ENCODE measurements around the gene ZFP92. TPM values are rescaled to one million over a fixed set of nuclear protein-coding genes. Genes with fewer than 3 reads are reported as not detected.

ZFP92 gene
- total RNA-seq, 1 donor from 2014 or later, result 0.06 TPM

- TF ChIP-seq, protein P1, sequence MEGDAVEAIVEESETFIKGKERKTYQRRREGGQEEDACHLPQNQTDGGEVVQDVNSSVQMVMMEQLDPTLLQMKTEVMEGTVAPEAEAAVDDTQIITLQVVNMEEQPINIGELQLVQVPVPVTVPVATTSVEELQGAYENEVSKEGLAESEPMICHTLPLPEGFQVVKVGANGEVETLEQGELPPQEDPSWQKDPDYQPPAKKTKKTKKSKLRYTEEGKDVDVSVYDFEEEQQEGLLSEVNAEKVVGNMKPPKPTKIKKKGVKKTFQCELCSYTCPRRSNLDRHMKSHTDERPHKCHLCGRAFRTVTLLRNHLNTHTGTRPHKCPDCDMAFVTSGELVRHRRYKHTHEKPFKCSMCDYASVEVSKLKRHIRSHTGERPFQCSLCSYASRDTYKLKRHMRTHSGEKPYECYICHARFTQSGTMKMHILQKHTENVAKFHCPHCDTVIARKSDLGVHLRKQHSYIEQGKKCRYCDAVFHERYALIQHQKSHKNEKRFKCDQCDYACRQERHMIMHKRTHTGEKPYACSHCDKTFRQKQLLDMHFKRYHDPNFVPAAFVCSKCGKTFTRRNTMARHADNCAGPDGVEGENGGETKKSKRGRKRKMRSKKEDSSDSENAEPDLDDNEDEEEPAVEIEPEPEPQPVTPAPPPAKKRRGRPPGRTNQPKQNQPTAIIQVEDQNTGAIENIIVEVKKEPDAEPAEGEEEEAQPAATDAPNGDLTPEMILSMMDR (conservative IDR thresholded peaks at IDR 0.05; ENCODE audit: low read depth, low read length), result no peak
- no peak overlapping the region for H3K4me3 ChIP-seq (ENCODE audit: low read depth, low read length)
- no peak for DNase-seq (ENCODE audit: low read depth)
Observed at GRCh38 chrX:153405426-153405825, 5.8 kb upstream of the ZFP92 start.

GRCh38 chrX:153406011-153406410 is 5.3 kb upstream of the ZFP92 start:
- TF ChIP-seq, protein P1 (conservative IDR thresholded peaks at IDR 0.05; ENCODE audit: low read depth, low read length), result no peak
- no peak overlapping the region for H3K4me3 ChIP-seq (ENCODE audit: low read depth, low read length)
- no peak for DNase-seq (ENCODE audit: low read depth)

DNA sequence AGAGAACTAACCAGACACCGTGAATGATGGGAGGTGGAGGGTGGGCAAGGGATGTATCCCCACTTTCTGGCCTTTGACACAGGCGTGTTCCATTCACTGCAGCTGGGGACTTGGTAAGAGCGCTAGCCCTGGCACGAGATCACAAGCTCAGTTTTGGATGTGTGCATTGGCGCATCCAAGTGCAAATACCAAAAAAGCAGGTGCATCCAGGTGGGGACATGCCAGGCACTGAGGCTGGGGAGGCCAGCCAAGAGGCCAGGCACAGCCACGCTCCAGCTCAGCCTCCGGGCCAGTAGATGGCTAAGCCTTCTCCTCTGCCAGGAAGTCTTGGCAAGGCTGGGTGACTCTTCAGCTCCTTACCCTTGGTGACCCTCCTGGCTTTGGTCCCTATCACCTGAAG is 4.4 kb upstream of the ZFP92 start:
- no peak for DNase-seq (ENCODE audit: low read depth)
- H3K4me3 ChIP-seq (ENCODE audit: low read depth, low read length), result no peak overlapping the region
- TF ChIP-seq, protein P1 (conservative IDR thresholded peaks at IDR 0.05; ENCODE audit: low read depth, low read length), result no peak

DNA sequence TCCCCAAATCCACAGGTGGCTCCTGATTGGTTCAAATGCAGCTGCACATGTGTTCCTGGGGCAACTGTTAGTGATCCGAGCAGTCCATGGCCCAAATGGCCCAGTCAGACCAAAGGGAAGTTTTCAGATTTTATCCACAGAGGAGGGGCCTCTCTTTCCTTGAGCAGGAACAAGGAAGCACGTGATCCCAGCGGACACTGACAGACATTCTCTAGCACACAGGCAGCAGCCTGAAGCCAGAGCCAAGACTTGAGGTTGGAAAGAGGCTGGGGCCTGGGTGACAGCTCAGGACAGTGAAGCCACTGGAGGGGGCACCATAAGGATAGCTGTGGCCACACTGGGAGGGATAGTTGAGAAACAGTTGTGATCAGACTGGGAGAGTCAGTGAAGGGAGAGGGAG is 3.5 kb upstream of the ZFP92 start:
- H3K4me3 ChIP-seq (ENCODE audit: low read depth, low read length), result no peak overlapping the region
- TF ChIP-seq, protein P1 (conservative IDR thresholded peaks at IDR 0.05; ENCODE audit: low read depth, low read length), result no peak
- no peak for DNase-seq (ENCODE audit: low read depth)

- TF ChIP-seq, protein P1 (conservative IDR thresholded peaks at IDR 0.05; ENCODE audit: low read depth, low read length), result no peak
- DNase-seq (ENCODE audit: low read depth), result no peak
- H3K4me3 ChIP-seq (ENCODE audit: low read depth, low read length), result no peak overlapping the region
Observed at GRCh38 chrX:153408221-153408721, 3.0 kb upstream of the ZFP92 start.

DNA sequence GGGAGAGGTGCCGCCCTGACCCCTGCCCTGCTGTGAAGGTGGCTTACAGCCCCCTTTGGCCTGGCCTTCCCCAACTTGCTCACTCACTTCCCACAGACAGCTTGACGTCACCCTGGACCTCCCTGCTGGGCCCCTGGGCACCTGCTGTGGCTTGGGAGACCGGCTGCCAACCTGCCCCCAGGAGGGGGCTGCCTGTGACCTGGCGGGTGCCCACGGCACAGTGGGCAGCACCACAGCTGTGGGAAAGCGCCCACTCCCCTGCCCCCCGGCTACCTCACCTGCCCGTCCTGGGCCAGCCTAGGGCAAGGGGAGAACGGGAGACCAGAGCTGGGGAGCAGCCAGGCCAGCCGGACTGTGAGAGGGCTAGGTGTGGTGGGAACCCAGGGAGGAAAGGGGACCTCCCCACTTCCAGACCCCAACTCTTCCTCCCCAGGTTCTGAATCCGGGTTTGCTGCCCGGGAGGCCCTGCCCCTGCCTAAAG is 2.4 kb upstream of the ZFP92 start:
- TF ChIP-seq, protein P1 (conservative IDR thresholded peaks at IDR 0.05; ENCODE audit: low read depth, low read length), result no peak
- DNase-seq (ENCODE audit: low read depth), result no peak
- H3K4me3 ChIP-seq (ENCODE audit: low read depth, low read length), result no peak overlapping the region

GRCh38 chrX:153409414-153410101 is 1.7 kb upstream of the ZFP92 start:
- no peak for DNase-seq (ENCODE audit: low read depth)
- no peak overlapping the region for H3K4me3 ChIP-seq (ENCODE audit: low read depth, low read length)
- TF ChIP-seq, protein P1 (conservative IDR thresholded peaks at IDR 0.05; ENCODE audit: low read depth, low read length), result no peak

Measured in epithelial cell of proximal tubule (primary cell).